ENCODE measurements around the gene SP7.
"Not testable (repeated sequence)": the region's sequence is repeated elsewhere in the genome, so short reads cannot be mapped to it uniquely, and the experiment has no call there.

The SP7 gene

DNA sequence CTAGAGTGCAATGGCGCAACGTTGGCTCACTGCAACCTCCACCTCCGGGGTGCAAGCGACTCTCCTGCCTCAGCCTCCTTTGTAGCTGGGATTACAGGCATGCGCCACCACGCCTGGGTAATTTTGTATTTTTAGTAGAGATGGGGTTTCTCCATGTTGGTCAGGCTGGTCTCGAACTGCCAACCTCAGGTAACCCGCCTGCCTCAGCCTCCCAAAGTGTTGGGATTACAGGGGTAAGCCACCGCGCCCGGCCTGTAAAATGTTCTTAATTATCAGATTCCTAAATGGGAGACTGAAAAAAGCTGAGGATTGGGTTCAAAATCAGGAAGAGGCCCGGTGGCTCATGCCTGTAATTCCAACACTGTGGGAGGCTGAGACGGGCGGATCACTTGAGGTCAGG, 38.1 kb upstream of the SP7 start:
- not testable (repeated sequence) for H3K4me3 ChIP-seq (ENCODE audit: low read length in 2 of 2); H3K27me3 ChIP-seq (ENCODE audit: control insufficient read depth in 1 of 2, insufficient read depth in 2 of 2, low read length in 2 of 2); H3K27ac ChIP-seq (ENCODE audit: low read length); H3K9me3 ChIP-seq (ENCODE audit: control insufficient read depth in 2 of 2, low read length in 2 of 2); H3K9ac ChIP-seq (ENCODE audit: low read length in 2 of 2); H3K36me3 ChIP-seq (ENCODE audit: control insufficient read depth in 2 of 2, insufficient read depth in 2 of 2, low read length in 2 of 2)
- H3K4me1 ChIP-seq (ENCODE audit: control insufficient read depth, insufficient read depth, low read length) = peaks cover 25% of the 10 kb centered on the region

- not testable (repeated sequence) for H3K27ac ChIP-seq (ENCODE audit: low read length); H3K9me3 ChIP-seq (ENCODE audit: control insufficient read depth in 2 of 2, low read length in 2 of 2); H3K36me3 ChIP-seq (ENCODE audit: control insufficient read depth in 2 of 2, insufficient read depth in 2 of 2, low read length in 2 of 2); H3K27me3 ChIP-seq (ENCODE audit: control insufficient read depth in 1 of 2, insufficient read depth in 2 of 2, low read length in 2 of 2); H3K4me3 ChIP-seq (ENCODE audit: low read length in 2 of 2)
- Histone ChIP-seq H3K4me1 (ENCODE audit: control insufficient read depth, insufficient read depth, low read length) (peaks cover 21% of the 10 kb centered on the region), H3K9ac (ENCODE audit: low read length in 2 of 2) (peak overlapping the region in 1 of 2 donors; percentile 28)
These were observed 37.5 kb upstream of the SP7 start for GRCh38 chr12:53373554-53374133.

GRCh38 chr12:53365245-53365904, 29.2 kb upstream of the SP7 start:
- Histone ChIP-seq H3K27ac (ENCODE audit: low read length) (no peak overlapping the region), H3K9ac (ENCODE audit: low read length in 2 of 2) (no peak overlapping the region), H3K4me3 (ENCODE audit: low read length in 2 of 2) (no peak overlapping the region), H3K27me3 (ENCODE audit: control insufficient read depth in 1 of 2, insufficient read depth in 2 of 2, low read length in 2 of 2) (no peaks in the 10 kb centered on the region), H3K9me3 (ENCODE audit: control insufficient read depth in 2 of 2, low read length in 2 of 2) (no peaks in the 10 kb centered on the region), H3K36me3 (ENCODE audit: control insufficient read depth in 2 of 2, insufficient read depth in 2 of 2, low read length in 2 of 2) (no peaks in the 10 kb centered on the region), H3K4me1 (ENCODE audit: control insufficient read depth, insufficient read depth, low read length) (peaks cover 2% of the 10 kb centered on the region)

GRCh38 chr12:53361638-53362037, 25.5 kb upstream of the SP7 start:
- not testable (repeated sequence) for H3K9ac ChIP-seq (ENCODE audit: low read length in 2 of 2); H3K9me3 ChIP-seq (ENCODE audit: control insufficient read depth in 2 of 2, low read length in 2 of 2); H3K4me3 ChIP-seq (ENCODE audit: low read length in 2 of 2); H3K36me3 ChIP-seq (ENCODE audit: control insufficient read depth in 2 of 2, insufficient read depth in 2 of 2, low read length in 2 of 2); H3K27me3 ChIP-seq (ENCODE audit: control insufficient read depth in 1 of 2, insufficient read depth in 2 of 2, low read length in 2 of 2); H3K4me1 ChIP-seq (ENCODE audit: control insufficient read depth, insufficient read depth, low read length); H3K27ac ChIP-seq (ENCODE audit: low read length)

DNA sequence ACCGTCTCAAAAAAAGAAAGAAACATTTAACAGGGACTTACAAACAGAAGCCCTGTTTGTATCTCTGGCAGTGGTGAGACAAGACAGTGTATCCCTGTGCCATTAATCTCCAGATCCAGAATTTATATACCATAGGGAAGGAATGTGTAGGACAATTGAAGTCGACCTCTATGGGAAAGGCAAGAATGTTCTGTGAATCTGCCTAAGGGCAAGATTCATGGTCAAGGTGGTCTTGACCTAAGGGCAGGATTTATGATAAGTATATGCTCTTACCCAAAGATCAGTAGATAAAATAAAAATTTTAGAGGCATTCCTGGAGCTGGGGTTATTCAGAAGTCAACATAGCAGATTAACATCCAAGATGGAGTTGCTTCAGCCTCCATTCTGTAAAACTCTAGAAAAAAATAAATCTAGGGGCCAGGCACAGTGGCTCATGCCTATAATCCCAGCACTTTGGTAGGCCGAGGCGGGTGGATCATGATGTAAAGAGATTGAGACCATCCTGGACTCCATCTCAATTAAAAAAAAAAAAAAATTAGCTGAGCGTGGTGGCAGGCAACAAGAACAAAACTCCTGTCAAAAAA, 22.8 kb upstream of the SP7 start:
- no peak overlapping the region for H3K9ac ChIP-seq (ENCODE audit: low read length in 2 of 2)
- no peak overlapping the region for H3K4me3 ChIP-seq (ENCODE audit: low read length in 2 of 2)
- H3K27me3 ChIP-seq (ENCODE audit: control insufficient read depth in 1 of 2, insufficient read depth in 2 of 2, low read length in 2 of 2) = no peaks in the 10 kb centered on the region
- no peaks in the 10 kb centered on the region for H3K9me3 ChIP-seq (ENCODE audit: control insufficient read depth in 2 of 2, low read length in 2 of 2)
- no peaks in the 10 kb centered on the region for H3K36me3 ChIP-seq (ENCODE audit: control insufficient read depth in 2 of 2, insufficient read depth in 2 of 2, low read length in 2 of 2)
- no peaks in the 10 kb centered on the region for H3K4me1 ChIP-seq (ENCODE audit: control insufficient read depth, insufficient read depth, low read length)
- no peak overlapping the region for H3K27ac ChIP-seq (ENCODE audit: low read length)

GRCh38 chr12:53355121-53355520, 19.0 kb upstream of the SP7 start:
- H3K27ac ChIP-seq (ENCODE audit: low read length) = no peak overlapping the region
- H3K9ac ChIP-seq (ENCODE audit: low read length in 2 of 2) = no peak overlapping the region
- no peaks in the 10 kb centered on the region for H3K9me3 ChIP-seq (ENCODE audit: control insufficient read depth in 2 of 2, low read length in 2 of 2)
- H3K27me3 ChIP-seq (ENCODE audit: control insufficient read depth in 1 of 2, insufficient read depth in 2 of 2, low read length in 2 of 2) = no peaks in the 10 kb centered on the region
- H3K4me3 ChIP-seq (ENCODE audit: low read length in 2 of 2) = no peak overlapping the region
- H3K4me1 ChIP-seq (ENCODE audit: control insufficient read depth, insufficient read depth, low read length) = no peaks in the 10 kb centered on the region
- H3K36me3 ChIP-seq (ENCODE audit: control insufficient read depth in 2 of 2, insufficient read depth in 2 of 2, low read length in 2 of 2) = no peaks in the 10 kb centered on the region

DNA sequence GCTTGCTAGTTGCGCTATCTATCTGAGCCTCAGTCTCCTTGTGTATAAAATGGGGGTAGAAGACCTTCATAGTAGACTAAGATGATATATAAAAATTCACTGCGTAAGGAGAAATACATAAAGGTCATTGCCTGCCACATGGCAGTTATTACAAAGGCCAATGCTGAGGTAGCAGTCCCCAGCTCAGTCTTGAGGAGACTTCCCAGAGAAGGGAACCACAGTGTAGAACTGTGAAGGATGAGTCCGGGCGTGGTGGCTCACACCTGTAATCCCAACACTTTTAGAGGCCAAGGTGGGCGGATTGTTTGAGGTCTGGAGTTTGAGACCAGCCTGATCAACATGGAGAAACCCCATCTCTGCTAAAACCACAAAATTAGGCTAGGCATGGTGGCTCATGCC, 17.1 kb upstream of the SP7 start:
- Histone ChIP-seq H3K9ac (ENCODE audit: low read length in 2 of 2) (no peak overlapping the region), H3K4me3 (ENCODE audit: low read length in 2 of 2) (no peak overlapping the region), H3K36me3 (ENCODE audit: control insufficient read depth in 2 of 2, insufficient read depth in 2 of 2, low read length in 2 of 2) (no peaks in the 10 kb centered on the region), H3K9me3 (ENCODE audit: control insufficient read depth in 2 of 2, low read length in 2 of 2) (no peaks in the 10 kb centered on the region), H3K27ac (ENCODE audit: low read length) (no peak overlapping the region), H3K4me1 (ENCODE audit: control insufficient read depth, insufficient read depth, low read length) (no peaks in the 10 kb centered on the region), H3K27me3 (ENCODE audit: control insufficient read depth in 1 of 2, insufficient read depth in 2 of 2, low read length in 2 of 2) (no peaks in the 10 kb centered on the region)

GRCh38 chr12:53352331-53353256, 16.4 kb upstream of the SP7 start:
- Histone ChIP-seq H3K9ac (ENCODE audit: low read length in 2 of 2) (no peak overlapping the region), H3K4me1 (ENCODE audit: control insufficient read depth, insufficient read depth, low read length) (no peaks in the 10 kb centered on the region), H3K9me3 (ENCODE audit: control insufficient read depth in 2 of 2, low read length in 2 of 2) (no peaks in the 10 kb centered on the region), H3K4me3 (ENCODE audit: low read length in 2 of 2) (no peak overlapping the region), H3K36me3 (ENCODE audit: control insufficient read depth in 2 of 2, insufficient read depth in 2 of 2, low read length in 2 of 2) (no peaks in the 10 kb centered on the region), H3K27ac (ENCODE audit: low read length) (no peak overlapping the region), H3K27me3 (ENCODE audit: control insufficient read depth in 1 of 2, insufficient read depth in 2 of 2, low read length in 2 of 2) (no peaks in the 10 kb centered on the region)

DNA sequence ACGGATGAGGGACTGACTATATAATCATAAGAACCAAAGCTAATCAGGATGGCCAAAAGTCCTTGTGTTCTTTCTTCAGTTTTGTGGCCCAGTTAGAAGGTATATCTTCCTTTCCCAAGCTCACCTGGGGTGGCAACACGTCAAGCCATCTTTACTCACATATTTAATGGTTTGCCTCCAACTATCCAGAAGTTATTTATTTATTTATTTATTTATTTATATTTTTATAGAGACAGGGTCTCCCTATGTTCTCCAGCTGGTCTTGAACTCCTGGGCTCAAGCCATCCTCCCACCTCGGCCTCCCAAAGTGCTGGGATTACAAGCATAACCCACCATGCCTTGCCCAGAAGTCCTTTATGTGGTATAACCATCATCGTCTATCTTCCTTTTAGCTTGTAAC, 11.8 kb upstream of the SP7 start:
- Histone ChIP-seq H3K27ac (ENCODE audit: low read length) (no peak overlapping the region), H3K4me3 (ENCODE audit: low read length in 2 of 2) (no peak overlapping the region), H3K9me3 (ENCODE audit: control insufficient read depth in 2 of 2, low read length in 2 of 2) (no peaks in the 10 kb centered on the region), H3K36me3 (ENCODE audit: control insufficient read depth in 2 of 2, insufficient read depth in 2 of 2, low read length in 2 of 2) (no peaks in the 10 kb centered on the region), H3K27me3 (ENCODE audit: control insufficient read depth in 1 of 2, insufficient read depth in 2 of 2, low read length in 2 of 2) (no peaks in the 10 kb centered on the region), H3K4me1 (ENCODE audit: control insufficient read depth, insufficient read depth, low read length) (peaks cover 18% of the 10 kb centered on the region), H3K9ac (ENCODE audit: low read length in 2 of 2) (no peak overlapping the region)

- Histone ChIP-seq H3K27ac (ENCODE audit: low read length) (no peak overlapping the region), H3K9ac (ENCODE audit: low read length in 2 of 2) (no peak overlapping the region), H3K4me1 (ENCODE audit: control insufficient read depth, insufficient read depth, low read length) (peaks cover 18% of the 10 kb centered on the region), H3K27me3 (ENCODE audit: control insufficient read depth in 1 of 2, insufficient read depth in 2 of 2, low read length in 2 of 2) (no peaks in the 10 kb centered on the region), H3K36me3 (ENCODE audit: control insufficient read depth in 2 of 2, insufficient read depth in 2 of 2, low read length in 2 of 2) (no peaks in the 10 kb centered on the region), H3K9me3 (ENCODE audit: control insufficient read depth in 2 of 2, low read length in 2 of 2) (no peaks in the 10 kb centered on the region), H3K4me3 (ENCODE audit: low read length in 2 of 2) (no peak overlapping the region)
These were observed 10.3 kb upstream of the SP7 start for GRCh38 chr12:53346491-53346890.
